Measurements from ENCODE around the gene MBTD1. TPM values are rescaled to one million over a fixed set of nuclear protein-coding genes. Genes with fewer than 3 reads are reported as not detected.

MBTD1 gene
- total and polyA plus RNA-seq, 9 of the 15 experiments (the other 6 are each of a cell fraction or from before 2014, with no cell fraction given) = 2.1 to 26.3 (median 13.3) TPM

- TF ChIP-seq CHD7 (IDR thresholded peaks at IDR 0.05; ENCODE audit: low read depth, low read length) = no peak
- no peak for TF ChIP-seq NFATC3 (IDR thresholded peaks at IDR 0.05)
- peak; percentile 42 for TF ChIP-seq CREM (IDR thresholded peaks at IDR 0.05; ENCODE audit: low read depth)
- TF ChIP-seq ZNF592 (IDR thresholded peaks at IDR 0.05) = peak; percentile 57
- TF ChIP-seq ZBTB8A (IDR thresholded peaks at IDR 0.05; ENCODE audit: partially characterized antibody) = no peak
- peak; percentile 62 for TF ChIP-seq KDM2B (CRISPR knock-in tag; IDR thresholded peaks at IDR 0.05)
- no peak for TF ChIP-seq ZMIZ1 (IDR thresholded peaks at IDR 0.05; ENCODE audit: low read depth in 2 of 2, low read length in 2 of 2)
Measured at GRCh38 chr17:51166198-51166986, 93.5 kb downstream of the MBTD1 start, which contains the start of gene NME2 (continued).
